ENCODE results near the gene ZMIZ1.

The ZMIZ1 gene

GRCh38 chr10:79292026-79292766, 223.4 kb downstream of the ZMIZ1 start:
- DNase-seq (ENCODE audit: low spot score): no peak

- peak; percentile 32 for DNase-seq (ENCODE audit: low spot score)
These were observed 224.4 kb downstream of the ZMIZ1 start for GRCh38 chr10:79292891-79293746.

GRCh38 chr10:79293841-79294581, 225.2 kb downstream of the ZMIZ1 start:
- DNase-seq (ENCODE audit: low spot score): no peak

- DNase-seq (ENCODE audit: low spot score): no peak
These were observed 226.8 kb downstream of the ZMIZ1 start for GRCh38 chr10:79295563-79295962.

- DNase-seq (ENCODE audit: low spot score): no peak
These were observed 227.7 kb downstream of the ZMIZ1 start for GRCh38 chr10:79296431-79296830.

- DNase-seq (ENCODE audit: low spot score): peak; percentile 41
These were observed 229.9 kb downstream of the ZMIZ1 start for GRCh38 chr10:79298403-79299244.

GRCh38 chr10:79299397-79300241, 230.9 kb downstream of the ZMIZ1 start:
- DNase-seq (ENCODE audit: low spot score): no peak

GRCh38 chr10:79300711-79301110, 231.9 kb downstream of the ZMIZ1 start:
- DNase-seq (ENCODE audit: low spot score): no peak

- DNase-seq (ENCODE audit: low spot score): no peak
These were observed 233.2 kb downstream of the ZMIZ1 start for GRCh38 chr10:79301754-79302530.

- no peak for DNase-seq (ENCODE audit: low spot score)
These were observed 235.1 kb downstream of the ZMIZ1 start for GRCh38 chr10:79303631-79304478.

- DNase-seq (ENCODE audit: low spot score): no peak
These were observed 235.8 kb downstream of the ZMIZ1 start for GRCh38 chr10:79304479-79305087.

- DNase-seq (ENCODE audit: low spot score): no peak
These were observed 236.7 kb downstream of the ZMIZ1 start for GRCh38 chr10:79305515-79305914.

- no peak for DNase-seq (ENCODE audit: low spot score)
These were observed 237.2 kb downstream of the ZMIZ1 start for GRCh38 chr10:79305988-79306387.

- no peak for DNase-seq (ENCODE audit: low spot score)
These were observed 238.0 kb downstream of the ZMIZ1 start for GRCh38 chr10:79306644-79307220.

GRCh38 chr10:79308016-79308415, 239.2 kb downstream of the ZMIZ1 start:
- no peak for DNase-seq (ENCODE audit: low spot score)

GRCh38 chr10:79308969-79309665, 240.4 kb downstream of the ZMIZ1 start:
- no peak for DNase-seq (ENCODE audit: low spot score)

- DNase-seq (ENCODE audit: low spot score): no peak
These were observed 241.6 kb downstream of the ZMIZ1 start for GRCh38 chr10:79310200-79310865.

All from CD4-positive, alpha-beta T cell treated with Interleukin-15 for 4 hours (primary cell).